Hepatocyte (in vitro differentiated cells): ENCODE measurements around the gene NOP56. TPM values are rescaled to one million over a fixed set of nuclear protein-coding genes. Genes with fewer than 3 reads are reported as not detected.
"Not testable (repeated sequence)": the region's sequence is repeated elsewhere in the genome, so short reads cannot be mapped to it uniquely, and the experiment has no call there.

Source experiments
- DNase-seq: peaks from one replicate; pipeline ENCODE4 v3.0.0-alpha.2; 2016; ENCODE audit warnings: low spot score
- H2AFZ ChIP-seq: fragments of 200-600 bp; sonication (generic); 2 replicates; pipeline ENCODE4 v1.6.0; 2016; ENCODE audit warnings: antibody characterized with exemption, mild to moderate bottlenecking
- H3K27ac ChIP-seq: fragments of 200-600 bp; sonication (generic); 2 replicates; pipeline ENCODE4 v1.5.1; 2016; ENCODE audit warnings: mild to moderate bottlenecking
- H3K27me3 ChIP-seq: fragments of 200-600 bp; sonication (generic); 2 replicates; pipeline ENCODE4 v1.6.1; 2016
- H3K36me3 ChIP-seq: fragments of 200-600 bp; sonication (generic); replicated peaks from 2 replicates; pipeline ENCODE4 v1.5.1; 2016; ENCODE audit warnings: low read depth; ENCODE audit not compliant: insufficient read depth
- H3K4me1 ChIP-seq: fragments of 200-600 bp; sonication (generic); 2 replicates; pipeline ENCODE4 v1.5.1; 2016; ENCODE audit warnings: mild to moderate bottlenecking, moderate library complexity; ENCODE audit not compliant: insufficient read depth
- H3K4me2 ChIP-seq: fragments of 200-600 bp; sonication (generic); 2 replicates; pipeline ENCODE4 v1.6.0; 2016
- H3K4me3 ChIP-seq: fragments of 200-600 bp; sonication (generic); 2 replicates; pipeline ENCODE4 v1.5.1; 2016; ENCODE audit warnings: mild to moderate bottlenecking
- H3K79me2 ChIP-seq: fragments of 200-600 bp; sonication (generic); 2 replicates; pipeline ENCODE4 v1.6.0; 2017; ENCODE audit warnings: mild to moderate bottlenecking
- H3K9me2 ChIP-seq: fragments of 200-600 bp; sonication (generic); replicated peaks from 2 replicates; pipeline ENCODE4 v1.6.0; 2017; ENCODE audit warnings: mild to moderate bottlenecking; ENCODE audit not compliant: insufficient read depth
- H3K9me3 ChIP-seq: fragments of 200-600 bp; sonication (generic); 2 replicates; pipeline ENCODE4 v1.5.1; 2016; ENCODE audit warnings: low read depth, mild to moderate bottlenecking
- H4K20me1 ChIP-seq: fragments of 200-600 bp; sonication (generic); 2 replicates; pipeline ENCODE4 v1.6.0; 2016; ENCODE audit warnings: mild to moderate bottlenecking; ENCODE audit not compliant: insufficient read depth, poor library complexity, severe bottlenecking
- EZH2 ChIP-seq: fragments of 200-600 bp; sonication (generic); IDR thresholded peaks from 2 replicates; pipeline ENCODE4 v1.6.1; 2016; ENCODE audit warnings: antibody characterized with exemption, mild to moderate bottlenecking, borderline replicate concordance
- EZH2phosphoT487 ChIP-seq: fragments of 200-600 bp; sonication (generic); IDR thresholded peaks from one replicate; pipeline ENCODE4 v1.6.1; 2018; ENCODE audit warnings: antibody characterized with exemption, mild to moderate bottlenecking, low read depth, moderate library complexity; ENCODE audit not compliant: unreplicated experiment, severe bottlenecking
- WGBS: methylation state at CpG from one replicate; pipeline ENCODE4 v1.1.6; 2016; ENCODE audit warnings: low lambda C conversion rate; ENCODE audit errors: missing lambda C conversion rate; 5-methylcytosine and 5-hydroxymethylcytosine counted together
- polyA plus RNA-seq: library from polyadenylated mRNA; unstranded; fragments of >200 nt; fragmentation: Nextera tagmentation; extraction: Ambion mirVana; gene quantifications from 2 replicates; pipeline ENCODE4 v1.2.1, GENCODE V29; 2016
- total RNA-seq: library from RNA; depleted of rRNA; stranded (reverse); fragments of >200 nt; gene quantifications from 2 replicates; pipeline ENCODE4 v1.2.3, GENCODE V29; 2014
- TF ChIP-seq, protein P1 (sequence below): fragments of 200-600 bp; sonication (generic); IDR thresholded peaks from 2 replicates; pipeline ENCODE4 v1.5.1; 2016; ENCODE audit warnings: antibody characterized with exemption, mild to moderate bottlenecking; ENCODE audit not compliant: poor library complexity

NOP56 gene
- total and polyA plus RNA-seq, 2 experiments from 2014 or later: 102 to 192 TPM

GRCh38 chr20:2695206-2695983 is 43.0 kb downstream of the NOP56 start:
- Histone ChIP-seq H3K4me3 (no peak overlapping the region), H4K20me1 (no peaks in the 10 kb centered on the region), H3K27ac (no peak overlapping the region), H3K79me2 (no peaks in the 10 kb centered on the region), H3K36me3 (no peaks in the 10 kb centered on the region), H3K9me2 (no peaks in the 10 kb centered on the region), H3K4me1 (no peaks in the 10 kb centered on the region), H3K27me3 (peaks cover 30% of the 10 kb centered on the region), H3K9me3 (no peaks in the 10 kb centered on the region), H2AFZ (no peak overlapping the region), H3K4me2 (peak overlapping the region; percentile 81)
- TF ChIP-seq EZH2 (no peak), EZH2phosphoT487 (no peak)
- TF ChIP-seq, protein P1, sequence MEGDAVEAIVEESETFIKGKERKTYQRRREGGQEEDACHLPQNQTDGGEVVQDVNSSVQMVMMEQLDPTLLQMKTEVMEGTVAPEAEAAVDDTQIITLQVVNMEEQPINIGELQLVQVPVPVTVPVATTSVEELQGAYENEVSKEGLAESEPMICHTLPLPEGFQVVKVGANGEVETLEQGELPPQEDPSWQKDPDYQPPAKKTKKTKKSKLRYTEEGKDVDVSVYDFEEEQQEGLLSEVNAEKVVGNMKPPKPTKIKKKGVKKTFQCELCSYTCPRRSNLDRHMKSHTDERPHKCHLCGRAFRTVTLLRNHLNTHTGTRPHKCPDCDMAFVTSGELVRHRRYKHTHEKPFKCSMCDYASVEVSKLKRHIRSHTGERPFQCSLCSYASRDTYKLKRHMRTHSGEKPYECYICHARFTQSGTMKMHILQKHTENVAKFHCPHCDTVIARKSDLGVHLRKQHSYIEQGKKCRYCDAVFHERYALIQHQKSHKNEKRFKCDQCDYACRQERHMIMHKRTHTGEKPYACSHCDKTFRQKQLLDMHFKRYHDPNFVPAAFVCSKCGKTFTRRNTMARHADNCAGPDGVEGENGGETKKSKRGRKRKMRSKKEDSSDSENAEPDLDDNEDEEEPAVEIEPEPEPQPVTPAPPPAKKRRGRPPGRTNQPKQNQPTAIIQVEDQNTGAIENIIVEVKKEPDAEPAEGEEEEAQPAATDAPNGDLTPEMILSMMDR: no peak
- DNase-seq: no peak
- 79% methylated on average over 13 of the region's 13 CpGs for WGBS

DNA sequence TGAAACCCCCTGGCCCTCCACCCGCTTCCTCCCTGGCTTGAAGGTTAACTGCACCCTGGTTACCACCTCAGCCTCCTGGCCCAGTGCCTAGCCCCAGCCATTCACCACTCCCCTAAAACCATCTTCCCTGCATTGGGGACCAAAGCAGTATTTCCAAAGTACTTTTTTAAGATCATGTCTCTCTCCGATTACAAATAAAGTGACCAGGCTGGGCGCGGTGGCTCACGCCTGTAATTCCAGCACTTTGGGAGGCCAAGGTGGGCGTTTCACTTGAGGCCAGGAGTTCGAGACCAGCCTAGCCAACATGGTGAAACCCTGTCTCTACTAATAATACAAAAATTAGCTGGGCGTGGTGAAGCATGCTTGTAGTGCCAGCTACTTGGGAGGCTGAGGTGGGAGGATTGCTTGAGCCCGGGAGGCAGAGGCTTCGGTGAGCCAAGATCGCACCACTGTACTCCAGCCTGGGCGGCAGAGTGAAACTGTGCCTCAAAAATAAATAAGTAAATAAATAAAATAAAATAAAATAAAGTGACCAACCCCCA is 43.6 kb downstream of the NOP56 start:
- H3K27ac ChIP-seq, H2AFZ ChIP-seq, H3K4me1 ChIP-seq, H3K9me2 ChIP-seq, H3K36me3 ChIP-seq, DNase-seq, H3K4me3 ChIP-seq, H4K20me1 ChIP-seq, H3K79me2 ChIP-seq, H3K9me3 ChIP-seq, H3K4me2 ChIP-seq: not testable (repeated sequence)
- peaks cover 30% of the 10 kb centered on the region for H3K27me3 ChIP-seq
- over 99% methylated on average over 12 of the region's 12 CpGs for WGBS

DNA sequence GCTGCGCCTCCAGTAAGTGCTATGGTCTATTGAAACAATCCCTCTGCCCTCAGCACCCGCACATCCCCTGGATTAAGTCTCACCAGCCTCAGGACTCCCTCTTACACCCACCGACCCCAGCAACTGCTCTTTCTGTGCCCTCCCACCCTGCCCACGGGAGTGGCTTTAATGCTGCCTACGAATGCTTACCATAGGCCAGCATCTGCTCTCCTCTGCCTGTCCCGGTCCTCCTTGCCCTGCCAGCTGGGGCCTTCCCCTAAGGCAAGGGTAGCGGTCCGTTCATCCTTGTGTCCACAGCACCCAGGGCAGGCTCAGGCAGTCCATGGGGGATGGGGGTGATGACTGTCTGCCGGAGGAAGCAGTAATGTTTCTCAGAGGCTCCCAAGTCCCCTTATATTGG is 44.2 kb downstream of the NOP56 start:
- Histone ChIP-seq H3K4me3 (no peak overlapping the region), H2AFZ (no peak overlapping the region), H3K79me2 (no peaks in the 10 kb centered on the region), H3K4me2 (no peak overlapping the region), H3K27me3 (peaks cover 29% of the 10 kb centered on the region), H3K9me3 (no peaks in the 10 kb centered on the region), H3K9me2 (no peaks in the 10 kb centered on the region), H4K20me1 (no peaks in the 10 kb centered on the region), H3K36me3 (no peaks in the 10 kb centered on the region), H3K27ac (no peak overlapping the region), H3K4me1 (no peaks in the 10 kb centered on the region)
- DNase-seq: no peak
- whole genome bisulfite sequencing: 88% methylated on average over 8 of the region's 9 CpGs
- no peak for TF ChIP-seq EZH2phosphoT487
- TF ChIP-seq, protein P1: no peak
- TF ChIP-seq EZH2: no peak

- no peaks in the 10 kb centered on the region for H3K9me3 ChIP-seq
- H3K9me2 ChIP-seq: no peaks in the 10 kb centered on the region
- no peak overlapping the region for H3K27ac ChIP-seq
- WGBS: 54% methylated on average over 3 of the region's 3 CpGs
- H3K79me2 ChIP-seq: no peaks in the 10 kb centered on the region
- no peak for DNase-seq
- H3K4me1 ChIP-seq: no peaks in the 10 kb centered on the region
- H4K20me1 ChIP-seq: no peaks in the 10 kb centered on the region
- peaks cover 26% of the 10 kb centered on the region for H3K27me3 ChIP-seq
- H3K4me2 ChIP-seq: no peak overlapping the region
- TF ChIP-seq EZH2phosphoT487: no peak
- no peak for TF ChIP-seq EZH2
- TF ChIP-seq, protein P1: no peak
- H2AFZ ChIP-seq: no peak overlapping the region
- no peak overlapping the region for H3K4me3 ChIP-seq
- H3K36me3 ChIP-seq: no peaks in the 10 kb centered on the region
Observed at GRCh38 chr20:2697768-2698167, 45.3 kb downstream of the NOP56 start.
